ENCODE results near the gene GOLGA6A.

GOLGA6A gene

DNA sequence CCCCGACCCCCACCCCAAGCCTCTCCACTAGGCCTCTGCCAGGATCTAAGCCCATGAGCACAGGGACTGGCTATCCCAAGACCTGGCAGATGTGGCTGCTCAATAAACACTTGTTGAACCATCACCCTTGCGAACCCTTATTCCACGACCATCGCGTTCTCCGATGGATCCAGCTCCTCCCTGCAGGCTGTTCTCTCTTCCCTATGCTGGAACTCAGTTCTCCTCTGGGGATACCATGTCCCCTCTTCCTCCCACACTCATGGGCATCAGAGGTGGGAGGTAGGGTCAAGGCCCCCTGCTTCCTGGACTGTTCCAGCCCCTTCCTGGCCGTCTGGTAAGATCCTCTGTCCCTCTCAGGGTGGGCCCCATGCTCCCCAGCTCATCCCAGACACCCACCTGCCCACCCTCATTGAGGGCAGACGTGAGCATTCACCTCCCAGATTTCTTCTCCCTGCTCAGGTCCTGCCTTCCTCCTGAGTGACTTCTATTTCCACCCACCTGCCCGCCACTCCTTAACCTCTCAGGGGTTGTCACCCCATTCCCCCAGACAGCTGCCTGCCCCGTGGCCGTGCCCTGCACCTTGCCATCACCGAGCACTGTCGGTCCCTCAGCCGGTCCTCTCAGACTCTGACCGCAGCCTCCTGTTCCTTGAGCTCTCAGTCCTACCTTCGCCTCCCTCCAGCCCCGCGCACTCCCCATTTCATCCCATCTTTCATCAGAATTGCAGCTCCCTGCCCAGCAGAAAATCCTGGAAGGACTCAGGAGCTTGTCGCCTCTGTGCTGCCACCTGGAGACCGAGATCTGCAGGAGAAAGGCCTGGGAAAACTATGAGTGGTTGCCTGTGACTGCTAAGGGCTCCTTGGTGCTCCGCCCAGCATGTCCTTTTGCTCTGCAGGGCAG, 45.8 kb downstream of the GOLGA6A start:
- DNase-seq (ENCODE audit: low read depth, low spot score), result peak; percentile 56

DNA sequence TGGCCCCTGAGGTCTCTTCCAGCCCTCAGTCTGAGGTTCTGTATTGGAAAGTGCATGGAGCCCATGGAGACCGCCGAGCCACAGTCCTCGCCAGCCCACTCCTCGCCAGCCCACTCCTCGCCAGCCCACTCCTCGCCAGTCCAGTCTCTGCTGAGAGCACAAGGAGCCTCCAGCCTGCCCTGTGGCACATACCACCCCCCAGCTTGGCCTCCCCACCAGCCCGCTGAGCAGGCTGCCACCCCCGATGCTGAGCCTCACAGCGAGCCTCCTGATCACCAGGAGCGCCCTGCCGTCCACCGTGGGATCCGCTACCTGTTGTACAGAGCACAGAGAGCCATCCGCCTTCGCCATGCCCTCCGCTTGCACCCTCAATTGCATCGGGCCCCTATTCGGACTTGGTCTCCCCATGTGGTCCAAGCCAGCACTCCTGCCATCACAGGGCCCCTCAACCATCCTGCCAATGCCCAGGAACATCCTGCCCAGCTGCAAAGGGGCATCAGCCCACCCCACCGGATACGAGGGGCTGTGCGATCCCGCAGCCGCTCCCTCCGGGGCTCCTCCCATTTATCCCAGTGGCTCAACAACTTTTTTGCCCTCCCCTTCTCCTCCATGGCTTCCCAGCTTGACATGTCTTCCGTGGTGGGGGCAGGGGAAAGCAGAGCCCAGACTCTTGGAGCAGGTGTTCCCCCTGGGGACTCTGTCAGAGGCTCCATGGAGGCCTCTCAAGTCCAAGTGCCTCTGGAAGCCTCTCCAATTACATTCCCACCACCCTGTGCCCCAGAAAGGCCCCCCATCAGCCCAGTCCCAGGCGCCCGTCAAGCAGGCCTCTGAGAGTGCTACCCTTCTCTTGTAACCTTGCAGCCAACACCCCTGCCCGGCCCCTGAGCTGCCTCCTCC, 47.0 kb downstream of the GOLGA6A start:
- no peak for DNase-seq (ENCODE audit: low read depth, low spot score)

DNA sequence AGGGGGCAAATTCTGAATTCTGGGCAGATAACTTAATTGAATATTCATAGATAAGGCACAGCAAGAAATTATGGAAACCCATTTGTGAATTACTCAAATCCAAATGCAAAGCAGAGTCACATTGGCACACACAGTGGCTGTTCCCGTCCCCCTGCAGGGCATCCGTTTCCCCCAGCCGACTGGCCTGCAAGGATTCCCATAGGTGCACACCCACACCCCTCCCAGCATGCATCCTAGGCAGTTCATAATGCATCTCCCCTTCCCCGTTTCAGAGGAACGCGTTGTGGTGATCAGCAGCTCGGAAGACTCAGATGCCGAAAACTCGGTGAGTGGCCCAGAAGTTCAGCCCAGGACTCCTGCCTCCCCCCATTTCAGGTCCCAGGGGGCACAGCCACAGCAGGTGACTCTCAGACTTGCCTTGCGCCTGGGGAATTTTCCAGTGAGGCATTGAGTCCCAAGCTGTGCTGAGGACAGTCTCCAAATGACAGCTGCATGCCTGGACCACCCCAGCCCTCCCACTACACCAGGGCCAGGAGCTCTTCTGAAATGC, 48.1 kb downstream of the GOLGA6A start:
- DNase-seq (ENCODE audit: low read depth, low spot score), result no peak

DNA sequence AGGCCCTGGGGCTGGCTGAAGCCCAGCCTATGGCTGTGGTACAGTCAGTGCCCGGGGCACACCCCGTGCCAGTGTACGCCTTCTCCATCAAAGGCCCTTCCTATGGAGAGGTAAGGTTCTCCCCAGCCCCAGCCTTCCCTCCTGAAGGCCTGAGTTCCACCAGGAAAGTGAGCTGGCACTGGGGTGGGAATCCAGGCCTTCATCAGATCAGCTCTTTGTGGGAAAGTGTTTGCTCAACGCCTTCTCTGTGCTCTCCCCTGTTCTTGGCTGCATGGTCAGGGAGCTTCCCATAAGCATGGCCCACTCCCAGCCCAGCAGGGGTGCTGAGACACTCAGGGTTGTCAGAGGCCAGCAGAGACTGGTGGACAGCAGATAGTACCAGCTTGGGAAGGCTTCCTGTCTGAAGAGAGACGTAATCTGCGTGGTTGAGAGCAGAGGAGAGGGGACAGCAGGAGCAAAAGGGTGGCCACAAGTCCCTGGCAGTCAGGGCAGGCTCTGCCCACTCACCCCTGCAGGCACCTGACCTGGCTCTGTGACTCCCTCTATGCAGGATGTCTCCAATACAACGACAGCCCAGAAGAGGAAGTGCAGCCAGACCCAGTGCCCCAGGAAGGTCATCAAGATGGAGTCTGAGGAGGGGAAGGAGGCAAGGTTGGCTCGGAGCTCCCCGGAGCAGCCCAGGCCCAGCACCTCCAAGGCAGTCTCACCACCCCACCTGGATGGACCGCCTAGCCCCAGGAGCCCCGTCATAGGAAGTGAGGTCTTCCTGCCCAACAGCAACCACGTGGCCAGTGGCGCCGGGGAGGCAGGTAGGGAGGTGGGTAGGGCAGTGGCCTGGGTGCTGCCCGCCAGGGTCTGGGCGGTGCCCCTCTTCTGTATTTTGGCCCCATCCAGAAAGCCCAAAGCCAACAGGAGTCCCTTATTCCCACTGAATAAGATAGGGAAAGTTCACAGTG, 49.5 kb downstream of the GOLGA6A start:
- no peak for DNase-seq (ENCODE audit: low read depth, low spot score)

DNA sequence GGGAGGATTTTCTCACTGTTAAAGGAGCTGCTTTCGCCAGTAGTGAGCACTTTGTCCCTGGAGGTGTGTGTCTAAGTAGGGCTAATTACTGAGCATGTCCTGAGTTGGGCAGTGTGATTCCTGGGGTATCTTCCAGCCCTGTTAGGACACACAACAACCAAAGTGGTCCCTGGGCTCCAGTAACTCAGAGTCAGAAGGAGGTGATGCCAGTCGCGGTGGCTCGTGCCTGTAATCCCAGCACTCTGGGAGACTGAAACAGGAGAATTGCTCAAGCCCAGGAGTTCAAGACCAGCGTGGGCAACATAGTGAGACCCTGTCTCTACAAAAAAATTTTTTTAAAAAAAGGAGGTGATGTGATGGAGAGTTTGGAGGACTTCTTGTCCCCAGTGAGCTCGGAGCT, 50.3 kb downstream of the GOLGA6A start:
- no peak for DNase-seq (ENCODE audit: low read depth, low spot score)

DNA sequence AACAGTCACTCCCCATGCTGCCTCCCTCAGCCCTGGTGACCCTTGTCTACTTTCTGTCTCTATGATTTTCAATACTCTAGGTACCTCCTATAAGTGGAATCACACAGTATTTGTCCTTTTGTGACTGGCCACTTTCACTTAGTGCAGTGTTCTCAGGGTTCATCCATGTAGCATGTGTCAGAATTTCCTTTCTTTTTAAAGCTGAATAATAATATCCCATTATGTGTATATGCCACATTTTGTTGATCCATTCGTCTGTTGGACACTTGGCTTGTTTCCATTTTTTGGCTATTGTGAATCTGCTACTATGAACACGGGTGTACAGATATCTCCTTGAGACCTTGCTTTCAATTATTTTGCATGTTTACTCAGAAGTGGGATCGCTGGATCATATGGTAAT, 53.7 kb downstream of the GOLGA6A start:
- no peak for DNase-seq (ENCODE audit: low read depth, low spot score)

DNA sequence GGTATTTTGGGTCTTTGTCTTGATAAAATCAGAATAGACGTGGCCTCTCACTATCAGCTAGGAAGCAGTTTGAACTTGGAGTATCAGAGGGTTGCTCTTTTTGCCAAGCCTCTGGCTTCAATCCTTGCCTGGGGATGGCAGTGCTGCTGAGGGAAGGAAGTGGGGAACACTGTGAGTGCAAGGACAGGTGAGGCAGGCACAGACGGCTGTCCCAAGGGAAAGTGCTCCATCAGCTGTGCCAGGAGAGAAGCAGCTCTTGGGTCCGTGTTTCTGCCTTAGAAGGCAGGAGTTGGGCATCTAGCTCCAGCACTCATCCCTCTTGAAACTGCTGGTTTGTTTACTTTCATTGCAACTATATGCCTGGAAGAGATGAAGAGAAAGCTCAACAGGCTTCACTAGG, 54.7 kb downstream of the GOLGA6A start:
- DNase-seq (ENCODE audit: low read depth, low spot score), result no peak

DNA sequence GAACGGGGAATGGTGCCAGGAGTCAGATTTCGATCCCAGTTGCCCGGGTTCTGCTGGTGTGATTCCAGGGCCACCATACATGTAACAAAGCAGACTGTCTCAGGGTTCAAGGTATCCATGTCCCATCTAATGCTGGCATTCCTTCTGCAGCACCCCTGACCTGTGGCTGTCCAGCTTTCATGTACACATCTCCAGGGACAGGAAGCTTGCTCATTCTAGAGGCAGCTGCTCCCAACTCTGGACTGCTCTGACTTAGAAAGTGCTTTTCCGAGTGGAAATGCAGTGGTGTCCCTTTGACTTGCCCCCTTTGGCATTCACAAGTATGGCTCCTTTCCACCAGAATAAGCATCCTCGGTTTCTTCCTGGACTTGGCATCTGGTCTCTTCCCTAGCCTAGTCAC, 56.9 kb downstream of the GOLGA6A start:
- no peak for DNase-seq (ENCODE audit: low read depth, low spot score)

DNA sequence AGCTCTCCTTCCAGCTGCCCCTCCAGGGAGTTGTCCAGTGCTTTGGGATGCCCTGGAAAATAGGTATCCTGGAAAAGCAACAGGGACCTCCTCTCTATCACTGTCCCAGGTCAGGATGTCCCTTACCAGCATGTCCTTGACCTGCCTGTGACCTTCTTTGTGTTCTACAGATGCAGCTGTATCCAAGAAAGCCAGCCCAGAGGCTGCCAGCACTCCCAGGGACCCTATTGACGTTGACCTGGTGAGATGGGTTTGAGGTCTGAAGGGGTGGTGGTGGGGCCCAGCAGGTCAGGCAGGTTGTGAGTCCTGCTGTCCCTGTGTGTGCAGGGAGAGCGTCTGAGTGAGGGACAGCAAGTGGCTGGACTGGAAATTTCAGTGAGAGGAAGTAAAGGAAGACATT, 57.7 kb downstream of the GOLGA6A start:
- no peak for DNase-seq (ENCODE audit: low read depth, low spot score)

DNA sequence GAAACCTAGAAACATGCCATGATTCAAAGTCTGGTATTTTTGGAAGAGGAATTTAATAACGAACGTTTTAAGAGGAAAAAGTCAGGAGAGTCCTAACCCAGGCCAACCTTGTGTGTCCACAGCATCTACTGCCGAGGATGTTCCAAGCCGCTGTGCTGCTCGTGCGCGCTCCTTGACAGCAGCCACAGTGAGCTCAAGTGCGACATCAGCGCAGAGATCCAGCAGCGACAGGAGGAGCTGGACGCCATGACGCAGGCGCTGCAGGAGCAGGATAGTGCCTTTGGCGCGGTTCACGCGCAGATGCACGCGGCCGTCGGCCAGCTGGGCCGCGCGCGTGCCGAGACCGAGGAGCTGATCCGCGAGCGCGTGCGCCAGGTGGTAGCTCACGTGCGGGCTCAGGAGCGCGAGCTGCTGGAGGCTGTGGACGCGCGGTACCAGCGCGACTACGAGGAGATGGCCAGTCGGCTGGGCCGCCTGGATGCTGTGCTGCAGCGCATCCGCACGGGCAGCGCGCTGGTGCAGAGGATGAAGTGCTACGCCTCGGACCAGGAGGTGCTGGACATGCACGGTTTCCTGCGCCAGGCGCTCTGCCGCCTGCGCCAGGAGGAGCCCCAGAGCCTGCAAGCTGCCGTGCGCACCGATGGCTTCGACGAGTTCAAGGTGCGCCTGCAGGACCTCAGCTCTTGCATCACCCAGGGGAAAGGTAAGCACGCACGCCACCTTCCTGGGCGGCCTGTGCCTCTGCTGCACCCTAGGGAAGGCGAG, 59.5 kb downstream of the GOLGA6A start:
- DNase-seq (ENCODE audit: low read depth, low spot score), result no peak

Measured in smooth muscle cell of the brain vasculature (primary cell).